ENCODE data around the gene PRR7. TPM values are rescaled to one million over a fixed set of nuclear protein-coding genes. Genes with fewer than 3 reads are reported as not detected.

PRR7 gene
- total and polyA plus RNA-seq, 9 donors: 0.51 to 11.4 (median 2.0) TPM; not detected in 1

- 76 to 86% (median 76%) methylated on average over 6 of the region's 6 CpGs for whole genome bisulfite sequencing, 3 donors
- Histone ChIP-seq H3K4me1 (ENCODE audit: insufficient read depth) (peaks cover 11% of the 10 kb centered on the region), H3K27me3 (no peaks in the 10 kb centered on the region), H3K36me3 (no peaks in the 10 kb centered on the region), H3K9me3 (no peaks in the 10 kb centered on the region), H3K27ac (no peak overlapping the region), H3K4me3 (no peak overlapping the region)
- no peak for DNase-seq
- no peak for TF ChIP-seq CTCF (IDR thresholded peaks at IDR 0.05)
- TF ChIP-seq EP300 (IDR thresholded peaks at IDR 0.05): no peak
- no peak for TF ChIP-seq POLR2A (IDR thresholded peaks at IDR 0.05)
- intact Hi-C loops (cut with DNase I): loop anchor here (2.0 to 10.0 kb wide), 7 partner anchors 43 to 385 kb away; partner anchors contain the start of genes MXD3 (in 1 of the 4) and PFN3 (in 1 of the 4)
Measured at GRCh38 chr5:177499842-177500241, 53.2 kb downstream of the PRR7 start.

- intact Hi-C loops (cut with DNase I): loop anchor here (1.0 to 10.0 kb wide), 5 partner anchors 44 to 186 kb away; partner anchors contain the start of gene MXD3 (in 1 of the 4)
- 20 to 22% (median 21%) methylated on average over 10 of the region's 10 CpGs for WGBS, 3 donors
- H3K27ac ChIP-seq: no peak overlapping the region
- H3K4me1 ChIP-seq (ENCODE audit: insufficient read depth): peaks cover 1% of the 10 kb centered on the region
- H3K36me3 ChIP-seq: no peaks in the 10 kb centered on the region
- H3K9me3 ChIP-seq: no peaks in the 10 kb centered on the region
- no peaks in the 10 kb centered on the region for H3K27me3 ChIP-seq
- no peak overlapping the region for H3K4me3 ChIP-seq
- no peak for TF ChIP-seq EP300 (IDR thresholded peaks at IDR 0.05)
- TF ChIP-seq POLR2A (IDR thresholded peaks at IDR 0.05): no peak
- TF ChIP-seq CTCF (IDR thresholded peaks at IDR 0.05): peak; percentile 92 to 96 (median 93)
- DNase-seq: peak; percentile 93 to 97 (median 94)
Measured at GRCh38 chr5:177500685-177501522, 54.3 kb downstream of the PRR7 start.

- intact Hi-C loops (cut with DNase I): loop anchor here (1.0 to 10.0 kb wide), 5 partner anchors 45 to 187 kb away; partner anchors contain the start of gene MXD3 (in 1 of the 4)
- Histone ChIP-seq H3K36me3 (no peaks in the 10 kb centered on the region), H3K4me1 (ENCODE audit: insufficient read depth) (no peaks in the 10 kb centered on the region), H3K27ac (no peak overlapping the region), H3K9me3 (no peaks in the 10 kb centered on the region), H3K27me3 (no peaks in the 10 kb centered on the region), H3K4me3 (no peak overlapping the region)
- no peak for DNase-seq
- WGBS, 3 donors: 26 to 51% (median 26%) methylated on average over 9 of the region's 9 CpGs
- TF ChIP-seq POLR2A (IDR thresholded peaks at IDR 0.05) (no peak), CTCF (IDR thresholded peaks at IDR 0.05) (no peak), EP300 (IDR thresholded peaks at IDR 0.05) (no peak)
Measured at GRCh38 chr5:177501874-177502678, 55.5 kb downstream of the PRR7 start.

GRCh38 chr5:177502886-177503285 lies 56.3 kb downstream of the PRR7 start:
- WGBS, 3 donors: 70 to 82% (median 72%) methylated on average over 16 of the region's 16 CpGs
- H3K4me3 ChIP-seq: no peak overlapping the region
- no peaks in the 10 kb centered on the region for H3K36me3 ChIP-seq
- no peaks in the 10 kb centered on the region for H3K4me1 ChIP-seq (ENCODE audit: insufficient read depth)
- DNase-seq: no peak
- no peaks in the 10 kb centered on the region for H3K27me3 ChIP-seq
- no peak for TF ChIP-seq POLR2A (IDR thresholded peaks at IDR 0.05)
- intact Hi-C loops (cut with DNase I): loop anchor here in 3 of 4 donors (5.0 to 10.0 kb wide), 2 partner anchors 111 to 188 kb away; partner anchors contain the start of gene MXD3 (in 1 of the 3)
- no peak overlapping the region for H3K27ac ChIP-seq
- H3K9me3 ChIP-seq: no peaks in the 10 kb centered on the region
